HepG2 (cell line): ENCODE results near the gene ZNF32.

Source experiments
- CTCF ChIP-seq: sonication (generic); formaldehyde crosslinking; IDR thresholded peaks from 2 replicates; pipeline ENCODE4 v1.5.0; 2020; ENCODE audit warnings: mild to moderate bottlenecking, missing genetic modification reagents, moderate library complexity
- ETV5 ChIP-seq: IDR thresholded peaks from 2 replicates; pipeline ENCODE4 v1.6.1; 2018; ENCODE audit warnings: missing biosample characterization, missing genetic modification reagents, inconsistent platforms, borderline replicate concordance
- FOXM1 ChIP-seq: sonication (generic); formaldehyde crosslinking; IDR thresholded peaks from 2 replicates; pipeline ENCODE4 v1.5.0; 2020; ENCODE audit warnings: missing genetic modification reagents
- MEF2D ChIP-seq: sonication (generic); formaldehyde crosslinking; IDR thresholded peaks from 2 replicates; pipeline ENCODE4 v1.5.1; 2020; ENCODE audit warnings: mild to moderate bottlenecking, missing genetic modification reagents
- POLR2AphosphoS5 ChIP-seq: IDR thresholded peaks from 2 replicates; pipeline ENCODE4 v1.6.1; 2012; ENCODE audit warnings: low read depth, low read length

- TF ChIP-seq FOXM1 (CRISPR knock-in tag) (no peak), ETV5 (CRISPR knock-in tag) (no peak), POLR2AphosphoS5 (no peak), CTCF (CRISPR knock-in tag) (no peak), MEF2D (CRISPR knock-in tag) (no peak)
Measured at GRCh38 chr10:43669386-43669785, 20.7 kb upstream of the ZNF32 start.
